ENCODE measurements around the gene ARHGAP30. TPM values are rescaled to one million over a fixed set of nuclear protein-coding genes. Genes with fewer than 3 reads are reported as not detected.
"Not testable (repeated sequence)": the region's sequence is repeated elsewhere in the genome, so short reads cannot be mapped to it uniquely, and the experiment has no call there.

The ARHGAP30 gene
- total and polyA plus RNA-seq, 2 donors (not counting 1 experiment from before 2014, with no cell fraction given): not detected

GRCh38 chr1:161020509-161021164 lies 49.1 kb downstream of the ARHGAP30 start, which contains the start of gene F11R:
TSS of gene F11R (minus strand) at chr1:161021152. CDS start at chr1:161021073, 79 bp downstream.
- no peaks in the 10 kb centered on the region for H3K9me3 ChIP-seq (ENCODE audit: control insufficient read depth, insufficient read depth, low read depth, low read length)
- peak within 1 kb of the TSS; percentile 10 for H3K9ac ChIP-seq (ENCODE audit: insufficient read depth, low read length)
- peaks cover 26% of the 10 kb centered on the region for H3K27me3 ChIP-seq (ENCODE audit: control insufficient read depth, insufficient read depth, low read length)
- no peaks in the 10 kb centered on the region for H4K20me1 ChIP-seq (ENCODE audit: control insufficient read depth, extremely low read depth, insufficient read depth, low read length)
- H3K36me3 ChIP-seq (ENCODE audit: control insufficient read depth, insufficient read depth, low read length): no peaks in the 10 kb centered on the region
- no peak within 1 kb of the TSS for H3K27ac ChIP-seq (ENCODE audit: insufficient read depth, low read length)
- no peak for DNase-seq (ENCODE audit: low read depth in 2 of 2)
- peaks cover 6% of the 10 kb centered on the region for H3K4me1 ChIP-seq (ENCODE audit: control insufficient read depth, extremely low read depth, insufficient read depth, low read length)
- H3K4me3 ChIP-seq (replicated peaks in 1 of 4; ENCODE audit: control extremely low read depth in 1 of 4, insufficient read depth in 1 of 4, low read depth in 3 of 4, low read length in 4 of 4): peak within 1 kb of the TSS in 3 of 4 experiments; percentile 27 to 59 (median 53)
- no peaks in the 10 kb centered on the region for H3K79me2 ChIP-seq (ENCODE audit: control insufficient read depth, insufficient read depth, low read length)
- peak within 1 kb of the TSS; percentile 88 for H3K4me2 ChIP-seq (ENCODE audit: extremely low read depth, insufficient read depth, low read length)
- peak within 1 kb of the TSS; percentile 20 for H2AFZ ChIP-seq (ENCODE audit: low read length)
- peak; percentile 70 for TF ChIP-seq EZH2 (IDR thresholded peaks at IDR 0.05; ENCODE audit: low read length, missing control alignments)
- peak in 1 of 2 donors; percentile 5 for TF ChIP-seq CTCF (conservative IDR thresholded peaks at IDR 0.05 in 1 of 2, IDR thresholded peaks at IDR 0.05 in 1 of 2; ENCODE audit: low read depth in 1 of 2, low read length in 2 of 2)

GRCh38 chr1:161019751-161020495 lies 49.8 kb downstream of the ARHGAP30 start:
- Histone ChIP-seq H3K79me2 (ENCODE audit: control insufficient read depth, insufficient read depth, low read length) (no peaks in the 10 kb centered on the region), H2AFZ (ENCODE audit: low read length) (no peak overlapping the region), H3K9ac (ENCODE audit: insufficient read depth, low read length) (no peak overlapping the region), H3K27ac (ENCODE audit: insufficient read depth, low read length) (no peak overlapping the region), H3K4me3 (replicated peaks in 1 of 4; ENCODE audit: control extremely low read depth in 1 of 4, insufficient read depth in 1 of 4, low read depth in 3 of 4, low read length in 4 of 4) (peak overlapping the region in 3 of 4 experiments; percentile 27 to 59 (median 53)), H4K20me1 (ENCODE audit: control insufficient read depth, extremely low read depth, insufficient read depth, low read length) (no peaks in the 10 kb centered on the region), H3K4me2 (ENCODE audit: extremely low read depth, insufficient read depth, low read length) (peak overlapping the region; percentile 66), H3K9me3 (ENCODE audit: control insufficient read depth, insufficient read depth, low read depth, low read length) (no peaks in the 10 kb centered on the region), H3K27me3 (ENCODE audit: control insufficient read depth, insufficient read depth, low read length) (peaks cover 26% of the 10 kb centered on the region), H3K36me3 (ENCODE audit: control insufficient read depth, insufficient read depth, low read length) (no peaks in the 10 kb centered on the region), H3K4me1 (ENCODE audit: control insufficient read depth, extremely low read depth, insufficient read depth, low read length) (peaks cover 6% of the 10 kb centered on the region)
- DNase-seq (ENCODE audit: low read depth in 2 of 2): no peak
- TF ChIP-seq CTCF (conservative IDR thresholded peaks at IDR 0.05 in 1 of 2, IDR thresholded peaks at IDR 0.05 in 1 of 2; ENCODE audit: low read depth in 1 of 2, low read length in 2 of 2) (no peak), EZH2 (IDR thresholded peaks at IDR 0.05; ENCODE audit: low read length, missing control alignments) (no peak)

- not testable (repeated sequence) for H3K79me2 ChIP-seq (ENCODE audit: control insufficient read depth, insufficient read depth, low read length); H3K4me2 ChIP-seq (ENCODE audit: extremely low read depth, insufficient read depth, low read length); H3K9me3 ChIP-seq (ENCODE audit: control insufficient read depth, insufficient read depth, low read depth, low read length); H2AFZ ChIP-seq (ENCODE audit: low read length); H3K4me3 ChIP-seq (replicated peaks in 1 of 4; ENCODE audit: control extremely low read depth in 1 of 4, insufficient read depth in 1 of 4, low read depth in 3 of 4, low read length in 4 of 4); H4K20me1 ChIP-seq (ENCODE audit: control insufficient read depth, extremely low read depth, insufficient read depth, low read length); H3K9ac ChIP-seq (ENCODE audit: insufficient read depth, low read length); H3K4me1 ChIP-seq (ENCODE audit: control insufficient read depth, extremely low read depth, insufficient read depth, low read length); DNase-seq (ENCODE audit: low read depth in 2 of 2); H3K36me3 ChIP-seq (ENCODE audit: control insufficient read depth, insufficient read depth, low read length); H3K27ac ChIP-seq (ENCODE audit: insufficient read depth, low read length)
- H3K27me3 ChIP-seq (ENCODE audit: control insufficient read depth, insufficient read depth, low read length): peaks cover 26% of the 10 kb centered on the region
Observed at GRCh38 chr1:161019111-161019660, 50.5 kb downstream of the ARHGAP30 start.

Measured in fibroblast of lung (primary cell).